K562 (cell line): ENCODE measurements around the gene SLC22A1. TPM values are rescaled to one million over a fixed set of nuclear protein-coding genes. Genes with fewer than 3 reads are reported as not detected.
"Not testable (repeated sequence)": the region's sequence is repeated elsewhere in the genome, so short reads cannot be mapped to it uniquely, and the experiment has no call there.

ENCODE experiments used
- ATAC-seq: fragments of 200-7000 bp; cut with Tn5 transposase; 3 replicates; pipeline ENCODE4 v1.9.1; 2020; ENCODE audit warnings: moderate library complexity
- BruUV-seq: library from RNA; stranded (reverse); fragments of 400-500 nt; replicated peaks from 2 replicates; lab custom pipeline; 2021; lab: Mats Ljungman, UMichigan
- CTCF ChIA-PET: fragments of 300-600 bp; formaldehyde crosslinking; extraction: SDS; loops from one replicate; lab custom pipeline; 2021; ENCODE audit warnings: low intra/inter-chr PET ratio; lab: Yijun Ruan, JAX
- POLR2A ChIA-PET: fragments of 300-600, 350-650 bp; sonication (Branson Sonifier 250); formaldehyde crosslinking; extraction: SDS; loops from one replicate; lab custom pipeline; 2021; ENCODE audit warnings: antibody characterized with exemption, inconsistent platforms; lab: Yijun Ruan, JAX
- DNase-seq, 4 experiments: peaks; one replicate each; pipeline versions ENCODE4 v3.0.0 to v3.0.0-alpha.2; 2011 to 2018; ENCODE audit warnings: low spot score in 3 of 4, mixed read lengths in 3 of 4; ENCODE audit errors: extremely low read depth in 1 of 4
- FAIRE-seq: peaks from 2 replicates; lab custom pipeline; 2011; peaks lifted over from hg19 to GRCh38; lab: Jason Lieb, UNC
- H2AFZ ChIP-seq: 2 replicates; pipeline ENCODE4 v1.6.0; 2011; ENCODE audit warnings: low read depth, low read length, control low read depth, inconsistent platforms
- H3K27ac ChIP-seq: fragments of 200-600 bp; 3 replicates; pipeline ENCODE4 v1.8.0; 2011; ENCODE audit warnings: low read depth, mild to moderate bottlenecking, control low read depth, inconsistent platforms, low read length, moderate library complexity, mixed read lengths; ENCODE audit errors: extremely low read depth
- H3K27me3 ChIP-seq, 2 experiments: fragments of 300-600 bp in 1 of 2; 2 replicates in 1 of 2; 3 replicates in 1 of 2; pipeline versions ENCODE4 v1.6.0 to v1.8.0; 2011; ENCODE audit warnings: inconsistent platforms in 2 of 2, low read length in 2 of 2, mild to moderate bottlenecking in 1 of 2, mixed read lengths in 1 of 2, moderate library complexity in 1 of 2; ENCODE audit not compliant: control insufficient read depth in 2 of 2, insufficient read depth in 2 of 2
- H3K36me3 ChIP-seq: fragments of 300-600 bp; 3 replicates; pipeline ENCODE4 v1.8.0; 2011; ENCODE audit warnings: mild to moderate bottlenecking, low read length, inconsistent platforms; ENCODE audit not compliant: control insufficient read depth, insufficient read depth
- H3K4me1 ChIP-seq, 2 experiments: fragments of 200-600 bp in 1 of 2; replicated peaks in 1 of 2; 2 replicates in 1 of 2; 3 replicates in 1 of 2; pipeline versions ENCODE4 v1.5.1 to v1.8.0; 2011; ENCODE audit warnings: inconsistent platforms in 2 of 2, low read length in 2 of 2, mild to moderate bottlenecking in 1 of 2, mixed read lengths in 1 of 2, moderate library complexity in 1 of 2; ENCODE audit not compliant: control insufficient read depth in 2 of 2, insufficient read depth in 2 of 2
- H3K4me2 ChIP-seq: 2 replicates; pipeline ENCODE4 v1.6.1; 2011; ENCODE audit warnings: low read length, control low read depth, inconsistent platforms, mixed read lengths; ENCODE audit not compliant: insufficient read depth
- H3K4me3 ChIP-seq: fragments of 200-600 bp; sonication (generic), shearing (Covaris generic); 2 replicates; pipeline ENCODE4 v1.5.1; 2016; ENCODE audit warnings: control low read depth, inconsistent platforms
- H3K79me2 ChIP-seq: fragments of 200-600 bp; 3 replicates; pipeline ENCODE4 v1.8.0; 2011; ENCODE audit warnings: low read length, inconsistent platforms; ENCODE audit not compliant: control insufficient read depth, insufficient read depth
- H3K9ac ChIP-seq, 2 experiments: 2 replicates each; pipeline versions ENCODE4 v1.6.0 to v1.6.1; 2011; ENCODE audit warnings: low read depth in 2 of 2, low read length in 2 of 2, control low read depth in 1 of 2, inconsistent platforms in 1 of 2, mild to moderate bottlenecking in 1 of 2, mixed read lengths in 1 of 2; ENCODE audit not compliant: insufficient read depth in 1 of 2
- H3K9me1 ChIP-seq: one replicate; pipeline ENCODE4 v1.6.0; 2011; ENCODE audit warnings: inconsistent platforms, mild to moderate bottlenecking, low read length, moderate library complexity; ENCODE audit not compliant: control insufficient read depth, insufficient read depth
- H3K9me3 ChIP-seq: replicated peaks from 2 replicates; pipeline ENCODE4 v1.5.1; 2011; ENCODE audit warnings: low read depth, low read length, inconsistent platforms; ENCODE audit not compliant: control insufficient read depth, insufficient read depth
- H4K20me1 ChIP-seq: replicated peaks from 2 replicates; pipeline ENCODE4 v1.6.1; 2011; ENCODE audit warnings: low read length, inconsistent platforms, mixed read lengths; ENCODE audit not compliant: control insufficient read depth, insufficient read depth
- CBFA2T3 ChIP-seq: fragments of 450-650 bp; IDR thresholded peaks from 2 replicates; pipeline ENCODE4 v1.6.1; 2017
- ETV6 ChIP-seq, 3 experiments: fragments of 150-350 bp in 1 of 3; sonication (generic) in 1 of 3; formaldehyde crosslinking in 1 of 3; IDR thresholded peaks; 2 replicates each; pipeline versions ENCODE4 v1.6.1 to v1.8.0; 2014 to 2022; ENCODE audit warnings: borderline replicate concordance in 2 of 3, low read depth in 2 of 3, antibody characterized with exemption in 1 of 3, low read length in 1 of 3, mild to moderate bottlenecking in 1 of 3, missing genetic modification reagents in 1 of 3
- GATA2 ChIP-seq: sonication (generic); formaldehyde crosslinking; IDR thresholded peaks from 2 replicates; pipeline ENCODE4 v1.4.0; 2020; ENCODE audit warnings: mild to moderate bottlenecking, missing genetic modification reagents
- HNRNPL ChIP-seq: fragments of 200-400 bp; formaldehyde crosslinking; IDR thresholded peaks from 2 replicates; pipeline ENCODE4 v1.6.1; 2017; ENCODE audit warnings: low read depth, mild to moderate bottlenecking, low read length
- NCOR1 ChIP-seq: fragments of 450-650 bp; IDR thresholded peaks from 2 replicates; pipeline ENCODE4 v1.6.1; 2016; ENCODE audit warnings: mild to moderate bottlenecking, moderate library complexity
- PTTG1 ChIP-seq: fragments of 450-650 bp; IDR thresholded peaks from 2 replicates; pipeline ENCODE4 v1.6.1; 2016; ENCODE audit warnings: low read depth, mild to moderate bottlenecking, missing genetic modification characterization, missing compliant biosample characterization
- RFX1 ChIP-seq: fragments of 450-650 bp; IDR thresholded peaks from 2 replicates; pipeline ENCODE4 v1.6.1; 2016; ENCODE audit warnings: mild to moderate bottlenecking, moderate library complexity
- ZNF134 ChIP-seq: fragments of 250-450 bp; sonication (Bioruptor Pico); conservative IDR thresholded peaks from 2 replicates; pipeline ENCODE4 v1.4.0; 2020
- ZNF57 ChIP-seq: fragments of 450-650 bp; formaldehyde crosslinking; IDR thresholded peaks from 2 replicates; pipeline ENCODE4 v1.4.0; 2020; ENCODE audit warnings: mild to moderate bottlenecking, moderate library complexity
- WGBS: fragments of 100-300 bp; shearing (Covaris generic); methylation state at CpG from one replicate; pipeline ENCODE4 v1.1.6; 2016; ENCODE audit warnings: low coverage, mixed read lengths; ENCODE audit not compliant: insufficient coverage; ENCODE audit errors: missing lambda C conversion rate; 5-methylcytosine and 5-hydroxymethylcytosine counted together
- in situ Hi-C: fragments of 300-500 bp; cut with MboI; formaldehyde crosslinking; loops from 4 replicates; pipeline ENCODE4 v1.15.0; 2018; ENCODE audit warnings: inconsistent platforms, mixed read lengths
- intact Hi-C: fragments of 100-400 bp; cut with micrococcal nuclease; formaldehyde crosslinking; loops from 2 replicates; pipeline ENCODE4 v1.14.2; 2022
- polyA plus RNA-seq, 8 experiments: library from polyadenylated mRNA; depleted of rRNA in 4 of 8; stranded (reverse) in 5 of 8; unstranded in 3 of 8; fragments of >200 nt; fragmentation: Nextera tagmentation in 2 of 8; fragmentation: Illumina TruSeq in 1 of 8; extraction: Ambion mirVana in 2 of 8; extraction: Trizol in 1 of 8; gene quantifications; 2 replicates each; pipeline versions ENCODE4 v1.2.1 to v1.2.3, GENCODE V29; 2011 to 2014; ENCODE audit warnings: inconsistent platforms in 1 of 8, missing spikeins in 1 of 8
- total RNA-seq, 7 experiments: library from RNA; depleted of rRNA in 6 of 7; stranded (reverse); fragments of >200 nt in 6 of 7; fragmentation: Illumina TruSeq in 2 of 7; extraction: Trizol in 2 of 7; gene quantifications; 2 replicates each; pipeline versions ENCODE4 v1.2.1 to v1.2.3, GENCODE V29; 2011 to 2021; ENCODE audit warnings: low replicate concordance in 1 of 7
- TF ChIP-seq, protein P1 (sequence below): IDR thresholded peaks from 3 replicates; pipeline ENCODE4 v1.6.1; 2011; ENCODE audit warnings: borderline replicate concordance, mild to moderate bottlenecking, moderate library complexity; ENCODE audit not compliant: insufficient read length; ENCODE audit errors: extremely low read depth

SLC22A1 gene
- total and polyA plus RNA-seq, 9 of the 15 experiments (the other 6 are each of a cell fraction or from before 2014, with no cell fraction given): 0.11 to 0.60 (median 0.26) TPM; not detected in 4

DNA sequence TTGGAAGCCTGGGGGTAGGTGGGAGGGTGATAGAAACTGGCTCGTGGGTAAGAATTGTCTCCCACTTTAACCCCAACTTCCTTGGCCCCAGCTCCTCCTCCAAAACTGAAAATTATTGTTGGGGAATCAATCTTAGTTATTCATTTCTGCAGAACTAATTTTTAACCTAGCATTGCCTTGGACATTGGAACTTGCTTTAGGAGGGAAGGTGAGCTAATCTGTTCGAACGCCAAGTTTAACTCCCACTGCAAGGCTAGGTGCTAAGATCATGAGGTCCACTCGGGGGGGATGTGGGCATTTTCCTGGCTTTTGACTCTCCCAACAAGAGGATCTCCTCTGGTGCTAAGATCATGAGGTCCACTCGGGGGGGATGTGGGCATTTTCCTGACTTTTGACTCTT is 3.5 kb downstream of the SLC22A1 start:
- H3K4me2 ChIP-seq, H2AFZ ChIP-seq, H4K20me1 ChIP-seq, H3K79me2 ChIP-seq, BruUV-seq, H3K4me1 ChIP-seq, in situ Hi-C loops, DNase-seq, H3K9me1 ChIP-seq, POLR2A ChIA-PET, H3K9ac ChIP-seq, H3K27ac ChIP-seq, intact Hi-C loops, H3K4me3 ChIP-seq, H3K9me3 ChIP-seq, ATAC-seq, FAIRE-seq, H3K36me3 ChIP-seq: not testable (repeated sequence)
- CTCF ChIA-PET: interaction anchor here (0.6 kb wide), 1 partner anchor 32 kb away, joined by 4 read pairs; no protein-coding TSS in a partner anchor
- H3K27me3 ChIP-seq: peaks cover 11 to 31% of the 10 kb centered on the region in 2 experiments; a peak in 3 of 5 replicates
- 8% methylated on average over 5 of the region's 5 CpGs for WGBS

DNA sequence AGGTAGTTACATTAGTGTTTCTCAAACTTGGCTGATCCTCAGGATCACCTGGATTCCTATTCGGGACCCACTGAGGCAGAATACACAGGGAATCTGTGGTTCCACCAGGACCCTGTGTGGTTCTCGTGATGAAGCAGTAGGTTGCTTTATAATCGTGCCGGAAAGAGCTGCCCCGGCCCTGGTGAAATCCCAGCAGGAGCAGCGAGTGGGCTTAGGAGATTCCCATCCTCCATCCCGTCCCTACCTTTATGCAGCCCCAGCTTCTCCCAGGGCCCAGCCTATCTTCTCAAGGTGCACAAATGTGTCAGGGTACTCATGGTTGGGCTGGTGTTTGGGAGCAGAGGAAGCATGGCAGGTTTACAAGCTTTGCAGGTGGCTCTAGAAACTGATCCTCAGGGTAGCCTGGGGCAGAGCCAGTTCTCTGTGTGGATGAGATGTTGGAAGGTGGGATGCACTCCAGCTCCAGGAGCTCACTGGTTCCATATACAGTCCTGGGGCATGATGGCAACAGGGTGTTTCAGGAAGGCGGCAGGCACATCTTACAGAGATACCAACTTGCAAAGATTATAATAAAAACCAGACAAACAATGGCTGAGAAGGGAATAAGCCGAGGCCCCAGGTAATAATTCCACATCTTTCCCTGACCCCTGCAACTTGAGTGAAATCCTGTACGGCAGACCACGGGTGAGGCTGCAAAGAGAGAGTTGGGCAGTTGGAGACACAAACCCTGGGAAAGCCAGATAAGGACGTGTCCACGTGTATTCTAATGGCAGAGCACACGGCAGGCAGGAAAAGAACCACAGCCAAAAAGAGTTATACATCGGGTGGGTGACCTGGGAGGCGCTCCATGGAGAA is 5.9 kb downstream of the SLC22A1 start:
- DNase-seq (no peak), ATAC-seq (peak; percentile 44), FAIRE-seq (no peak)
- Histone ChIP-seq H3K27me3 (peaks cover 31 to 51% of the 10 kb centered on the region in 2 experiments), H2AFZ (no peak overlapping the region), H3K4me3 (no peak overlapping the region), H3K4me2 (no peak overlapping the region), H3K27ac (no peak overlapping the region), H3K36me3 (no peaks in the 10 kb centered on the region), H3K9me1 (no peaks in the 10 kb centered on the region), H3K9ac (no peak overlapping the region), H3K9me3 (no peaks in the 10 kb centered on the region), H3K4me1 (peaks cover 0 to 2% of the 10 kb centered on the region in 2 experiments; a peak in 3 of 5 replicates), H3K79me2 (no peaks in the 10 kb centered on the region), H4K20me1 (peaks cover 4% of the 10 kb centered on the region; the same call in 1 of the 2 replicates)
- intact Hi-C loops (no loop called here), in situ Hi-C loops (no loop called here)
- no TSS peak for BruUV-seq
- CTCF ChIA-PET: no interaction called here
- POLR2A ChIA-PET: interaction anchor here (1.1 kb wide), 1 partner anchor 10 kb away, joined by 3 read pairs; no protein-coding TSS in a partner anchor
- 25% methylated on average over 16 of the region's 16 CpGs for WGBS
- no peak for TF ChIP-seq ETV6 (IDR thresholded peaks at IDR 0.05; ENCODE audit: borderline replicate concordance in 1 of 2, low read depth in 2 of 2, low read length in 1 of 2)
- no peak for TF ChIP-seq ETV6 (CRISPR knock-in tag; IDR thresholded peaks at IDR 0.05; ENCODE audit: borderline replicate concordance)
- TF ChIP-seq, protein P1, sequence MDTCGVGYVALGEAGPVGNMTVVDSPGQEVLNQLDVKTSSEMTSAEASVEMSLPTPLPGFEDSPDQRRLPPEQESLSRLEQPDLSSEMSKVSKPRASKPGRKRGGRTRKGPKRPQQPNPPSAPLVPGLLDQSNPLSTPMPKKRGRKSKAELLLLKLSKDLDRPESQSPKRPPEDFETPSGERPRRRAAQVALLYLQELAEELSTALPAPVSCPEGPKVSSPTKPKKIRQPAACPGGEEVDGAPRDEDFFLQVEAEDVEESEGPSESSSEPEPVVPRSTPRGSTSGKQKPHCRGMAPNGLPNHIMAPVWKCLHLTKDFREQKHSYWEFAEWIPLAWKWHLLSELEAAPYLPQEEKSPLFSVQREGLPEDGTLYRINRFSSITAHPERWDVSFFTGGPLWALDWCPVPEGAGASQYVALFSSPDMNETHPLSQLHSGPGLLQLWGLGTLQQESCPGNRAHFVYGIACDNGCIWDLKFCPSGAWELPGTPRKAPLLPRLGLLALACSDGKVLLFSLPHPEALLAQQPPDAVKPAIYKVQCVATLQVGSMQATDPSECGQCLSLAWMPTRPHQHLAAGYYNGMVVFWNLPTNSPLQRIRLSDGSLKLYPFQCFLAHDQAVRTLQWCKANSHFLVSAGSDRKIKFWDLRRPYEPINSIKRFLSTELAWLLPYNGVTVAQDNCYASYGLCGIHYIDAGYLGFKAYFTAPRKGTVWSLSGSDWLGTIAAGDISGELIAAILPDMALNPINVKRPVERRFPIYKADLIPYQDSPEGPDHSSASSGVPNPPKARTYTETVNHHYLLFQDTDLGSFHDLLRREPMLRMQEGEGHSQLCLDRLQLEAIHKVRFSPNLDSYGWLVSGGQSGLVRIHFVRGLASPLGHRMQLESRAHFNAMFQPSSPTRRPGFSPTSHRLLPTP: no peak
- TF ChIP-seq GATA2: no peak
- no peak for TF ChIP-seq PTTG1 (tag)
- no peak for TF ChIP-seq NCOR1
- no peak for TF ChIP-seq ZNF134 (CRISPR knock-in tag)
- no peak for TF ChIP-seq HNRNPL
- no peak for TF ChIP-seq ZNF57 (CRISPR knock-in tag)
- TF ChIP-seq RFX1: no peak
- peak; percentile 6; the same call in 1 of the 2 replicates for TF ChIP-seq CBFA2T3
